Stimulated activated effector memory CD8-positive, alpha-beta T cell treated with anti-CD3 and anti-CD28 coated beads, Interleukin-12 subunit alpha, Interleukin-12 subunit beta, amount 100 ng/mL, for 72 hours (primary cell): ENCODE measurements around the gene PRPF8.
A peak's percentile ranks its signal among the peaks of the same experiment; 100 is the strongest.

Experiments used
- ATAC-seq: fragments of 150-1000 bp; cut with Tn5 transposase; 2 replicates; pipeline ENCODE4 v1.10.0; 2021
- DNase-seq, 2 donors: peaks; one replicate each; pipeline ENCODE4 v3.0.0; 2021 to 2022; ENCODE audit warnings: low spot score in 2 of 2
- H3K27ac Mint-ChIP-seq: one replicate; pipeline ENCODE4 v1.8.0; 2022; ENCODE audit warnings: mild to moderate bottlenecking, mixed read lengths
- H3K36me3 Mint-ChIP-seq: one replicate; pipeline ENCODE4 v1.8.0; 2022; ENCODE audit warnings: mild to moderate bottlenecking, mixed read lengths
- H3K4me1 Mint-ChIP-seq: one replicate; pipeline ENCODE4 v1.8.0; 2022; ENCODE audit warnings: mixed read lengths
- H3K4me3 Mint-ChIP-seq: one replicate; pipeline ENCODE4 v1.8.0; 2022; ENCODE audit warnings: mild to moderate bottlenecking, mixed read lengths
- H3K9me3 Mint-ChIP-seq: one replicate; pipeline ENCODE4 v1.8.0; 2022; ENCODE audit warnings: mixed read lengths

Gene PRPF8

DNA sequence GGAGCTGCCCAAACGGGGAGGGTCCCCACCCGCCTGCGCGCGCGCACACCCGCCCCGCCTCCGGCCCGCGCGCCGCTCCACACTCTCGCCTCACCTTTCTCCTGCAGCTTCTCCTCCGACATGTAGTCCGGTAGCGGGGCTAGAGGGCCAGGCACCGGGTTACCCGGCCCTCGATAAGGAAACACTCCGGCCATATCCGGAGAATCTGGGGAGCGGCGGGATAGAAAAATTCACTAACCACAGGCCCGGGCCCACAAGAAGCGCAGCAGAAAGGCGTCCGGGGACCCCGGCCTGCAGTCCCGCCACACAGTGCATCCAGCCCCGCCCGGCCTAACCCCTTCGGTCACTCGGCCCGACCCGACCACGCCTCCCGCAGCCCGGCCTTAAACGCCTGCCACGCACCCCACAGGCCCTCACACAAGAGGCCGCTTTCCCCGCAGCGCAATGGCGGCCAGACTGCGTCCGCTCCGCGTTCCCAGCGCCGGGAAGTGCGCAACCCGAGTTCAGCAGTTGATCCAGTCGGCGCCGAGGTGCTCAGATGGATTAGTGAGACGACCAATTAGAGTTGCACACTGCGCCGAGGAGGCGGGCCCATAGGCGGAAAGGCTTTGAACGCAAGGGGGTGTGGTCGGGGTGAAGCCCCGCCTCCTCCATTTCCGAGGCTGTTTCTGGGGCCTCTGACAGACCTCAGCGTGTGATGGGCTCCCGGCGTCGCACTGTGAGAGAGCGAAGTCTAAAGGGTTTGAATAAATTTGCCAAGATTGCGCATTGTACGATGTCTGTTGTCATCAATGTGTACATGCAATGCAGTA, at the start of gene PRPF8:
TSS of gene PRPF8 (minus strand) at position 490 of the 812 bp plus-strand sequence. CDS start at position 194, 296 bp downstream.
- ATAC-seq (peak; percentile 99), DNase-seq (peak; percentile 95 to 99)
- peak within 1 kb of the TSS; percentile 97 for H3K27ac Mint-ChIP-seq
- H3K4me1 Mint-ChIP-seq: peaks cover 42% of the 10 kb centered on the region
- H3K36me3 Mint-ChIP-seq: peaks cover 54% of the 10 kb centered on the region
- H3K9me3 Mint-ChIP-seq: no peaks in the 10 kb centered on the region
- H3K4me3 Mint-ChIP-seq: peak within 1 kb of the TSS; percentile 94

DNA sequence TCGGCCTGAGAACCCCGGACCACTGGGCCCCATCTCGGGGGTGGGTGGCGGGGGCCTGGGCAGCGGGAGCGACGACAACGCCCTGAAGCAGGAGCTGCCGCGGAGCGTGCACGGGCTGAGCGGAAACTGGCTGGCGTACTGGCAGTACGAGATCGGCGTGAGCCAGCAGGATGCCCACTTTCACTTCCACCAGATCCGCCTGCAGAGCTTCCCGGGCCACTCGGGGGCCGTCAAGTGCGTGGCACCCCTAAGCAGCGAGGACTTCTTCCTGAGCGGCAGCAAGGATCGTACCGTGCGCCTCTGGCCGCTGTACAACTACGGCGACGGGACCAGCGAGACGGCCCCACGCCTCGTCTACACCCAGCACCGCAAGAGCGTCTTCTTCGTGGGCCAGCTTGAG, 49.1 kb upstream of the PRPF8 start:
- no peak overlapping the region for H3K4me3 Mint-ChIP-seq
- H3K36me3 Mint-ChIP-seq: peaks cover 11% of the 10 kb centered on the region
- ATAC-seq (no peak), DNase-seq (no peak)
- H3K4me1 Mint-ChIP-seq: peaks cover 23% of the 10 kb centered on the region
- no peak overlapping the region for H3K27ac Mint-ChIP-seq
- H3K9me3 Mint-ChIP-seq: no peaks in the 10 kb centered on the region

GRCh38 chr17:1732833-1733321, 48.2 kb upstream of the PRPF8 start:
- H3K36me3 Mint-ChIP-seq: peaks cover 11% of the 10 kb centered on the region
- no peak for DNase-seq
- H3K27ac Mint-ChIP-seq: peak overlapping the region; percentile 60
- no peak overlapping the region for H3K4me3 Mint-ChIP-seq
- no peak for ATAC-seq
- H3K9me3 Mint-ChIP-seq: no peaks in the 10 kb centered on the region
- H3K4me1 Mint-ChIP-seq: peaks cover 32% of the 10 kb centered on the region

DNA sequence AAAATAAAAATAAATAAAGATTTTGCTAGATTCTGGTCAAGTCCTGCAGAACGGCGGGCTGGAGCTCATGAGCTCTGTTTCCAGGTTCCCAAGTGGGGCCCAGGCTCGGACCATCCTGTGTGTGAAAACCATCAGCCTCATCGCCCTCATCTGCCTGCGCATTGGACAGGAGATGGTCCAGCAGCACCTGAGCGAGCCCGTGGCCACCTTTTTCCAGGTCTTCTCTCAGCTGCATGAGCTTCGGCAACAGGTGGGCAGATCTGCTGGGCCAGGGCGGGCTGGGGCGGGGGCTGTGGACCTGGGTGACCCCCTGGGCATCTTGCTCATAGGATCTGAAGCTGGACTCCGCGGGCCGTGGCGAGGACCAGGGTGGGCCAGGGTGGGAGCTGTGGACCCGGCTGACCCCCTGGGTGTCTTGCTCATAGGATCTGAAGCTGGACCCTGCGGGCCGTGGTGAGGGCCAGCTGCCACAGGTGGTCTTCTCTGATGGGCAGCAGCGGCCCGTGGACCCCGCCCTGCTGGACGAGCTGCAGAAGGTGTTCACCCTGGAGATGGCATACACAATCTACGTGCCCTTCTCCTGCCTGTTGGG, 47.7 kb upstream of the PRPF8 start:
- Mint-ChIP-seq H3K36me3 (peaks cover 11% of the 10 kb centered on the region), H3K4me3 (no peak overlapping the region), H3K27ac (peak overlapping the region; percentile 60), H3K4me1 (peaks cover 33% of the 10 kb centered on the region), H3K9me3 (no peaks in the 10 kb centered on the region)
- ATAC-seq (no peak), DNase-seq (no peak)

- DNase-seq: no peak
- Mint-ChIP-seq H3K36me3 (peaks cover 11% of the 10 kb centered on the region), H3K4me1 (peaks cover 26% of the 10 kb centered on the region), H3K4me3 (no peak overlapping the region), H3K9me3 (no peaks in the 10 kb centered on the region), H3K27ac (no peak overlapping the region)
- ATAC-seq: no peak
Observed at GRCh38 chr17:1731194-1731506, 46.5 kb upstream of the PRPF8 start.

DNA sequence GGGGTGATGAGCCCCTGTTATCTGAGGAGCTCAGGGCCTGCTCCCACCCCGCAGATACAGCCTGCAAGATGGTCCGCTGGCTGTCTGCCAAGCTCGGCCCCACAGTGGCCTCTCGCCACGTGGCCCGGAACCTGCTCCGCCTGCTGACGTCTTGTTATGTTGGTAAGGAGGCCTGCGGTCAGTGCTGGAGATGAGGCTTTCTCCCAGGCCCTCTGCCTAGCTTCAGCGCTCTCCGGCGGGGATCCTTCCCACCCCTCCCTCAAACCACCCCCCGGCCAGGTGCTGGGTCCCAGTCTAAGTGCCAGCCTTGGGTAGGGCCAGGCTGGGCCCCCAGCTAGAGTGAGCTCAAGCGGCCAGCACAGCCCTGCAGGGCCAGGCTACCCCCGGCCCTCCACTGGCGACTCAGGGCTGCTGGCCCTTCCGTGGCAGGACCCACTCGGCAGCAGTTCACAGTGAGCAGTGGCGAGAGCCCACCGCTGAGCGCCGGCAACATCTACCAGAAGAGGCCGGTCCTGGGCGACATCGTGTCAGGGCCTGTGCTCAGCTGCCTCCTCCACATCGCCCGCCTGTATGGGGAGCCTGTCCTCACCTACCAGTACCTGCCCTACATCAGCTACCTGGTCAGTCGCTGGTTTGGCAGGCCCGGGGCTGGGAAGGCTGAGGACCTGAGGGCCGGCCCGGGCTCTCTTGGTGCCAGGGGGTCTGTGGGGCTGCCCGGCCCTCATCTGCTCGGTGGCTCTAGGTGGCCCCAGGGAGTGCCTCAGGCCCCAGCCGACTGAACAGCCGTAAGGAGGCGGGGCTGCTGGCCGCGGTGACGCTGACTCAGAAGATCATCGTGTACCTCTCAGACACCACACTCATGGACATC, 45.9 kb upstream of the PRPF8 start:
- H3K9me3 Mint-ChIP-seq: no peaks in the 10 kb centered on the region
- ATAC-seq (peak; percentile 29), DNase-seq (no peak)
- peaks cover 30% of the 10 kb centered on the region for H3K4me1 Mint-ChIP-seq
- H3K4me3 Mint-ChIP-seq: no peak overlapping the region
- H3K36me3 Mint-ChIP-seq: peaks cover 15% of the 10 kb centered on the region
- H3K27ac Mint-ChIP-seq: no peak overlapping the region

DNA sequence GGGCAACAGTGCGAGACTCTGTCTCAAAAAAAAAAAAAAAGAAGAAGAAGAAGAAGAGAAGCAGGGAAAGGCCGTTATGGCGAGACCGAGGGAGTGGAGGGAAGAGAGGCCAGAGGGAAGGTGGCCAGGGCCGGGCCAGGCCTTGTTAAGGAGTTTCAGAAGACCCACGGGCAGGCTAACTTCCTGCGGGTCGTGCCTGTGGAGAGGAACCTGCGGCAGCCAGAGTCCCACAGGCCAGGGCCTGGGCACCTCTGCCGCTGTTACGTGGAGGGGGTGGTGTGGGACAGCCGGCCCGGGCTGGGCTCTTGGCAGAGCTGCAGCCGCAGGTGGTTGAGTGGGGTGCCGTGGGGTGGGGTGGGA, 45.3 kb upstream of the PRPF8 start:
- no peak overlapping the region for H3K4me3 Mint-ChIP-seq
- DNase-seq (no peak), ATAC-seq (no peak)
- peaks cover 35% of the 10 kb centered on the region for H3K4me1 Mint-ChIP-seq
- peak overlapping the region; percentile 51 for H3K27ac Mint-ChIP-seq
- H3K9me3 Mint-ChIP-seq: no peaks in the 10 kb centered on the region
- H3K36me3 Mint-ChIP-seq: peaks cover 18% of the 10 kb centered on the region

DNA sequence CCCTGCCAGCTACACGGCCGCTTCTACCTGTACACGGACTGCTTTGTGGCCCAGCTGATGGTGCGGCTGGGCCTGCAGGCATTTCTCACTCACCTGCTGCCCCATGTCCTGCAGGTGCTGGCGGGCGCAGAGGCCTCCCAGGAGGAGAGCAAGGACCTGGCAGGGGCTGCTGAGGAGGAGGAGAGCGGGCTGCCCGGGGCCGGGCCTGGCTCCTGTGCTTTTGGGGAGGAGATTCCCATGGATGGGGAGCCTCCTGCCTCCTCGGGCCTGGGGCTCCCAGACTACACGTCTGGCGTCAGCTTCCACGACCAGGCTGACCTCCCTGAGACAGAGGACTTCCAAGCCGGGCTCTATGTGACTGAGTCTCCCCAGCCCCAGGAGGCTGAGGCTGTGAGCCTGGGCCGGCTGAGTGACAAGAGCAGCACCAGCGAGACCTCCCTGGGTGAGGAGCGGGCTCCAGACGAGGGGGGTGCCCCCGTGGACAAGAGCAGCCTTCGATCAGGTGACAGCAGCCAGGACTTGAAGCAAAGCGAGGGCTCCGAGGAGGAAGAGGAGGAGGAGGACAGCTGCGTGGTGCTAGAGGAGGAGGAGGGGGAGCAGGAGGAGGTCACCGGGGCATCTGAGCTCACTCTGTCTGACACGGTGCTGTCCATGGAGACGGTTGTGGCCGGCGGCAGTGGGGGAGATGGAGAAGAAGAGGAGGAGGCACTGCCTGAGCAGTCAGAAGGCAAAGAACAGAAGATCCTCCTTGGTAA, 43.4 kb upstream of the PRPF8 start:
- H3K27ac Mint-ChIP-seq: peak overlapping the region; percentile 78
- peaks cover 11% of the 10 kb centered on the region for H3K36me3 Mint-ChIP-seq
- no peak for ATAC-seq
- no peak for DNase-seq
- no peaks in the 10 kb centered on the region for H3K9me3 Mint-ChIP-seq
- peaks cover 33% of the 10 kb centered on the region for H3K4me1 Mint-ChIP-seq
- H3K4me3 Mint-ChIP-seq: no peak overlapping the region

DNA sequence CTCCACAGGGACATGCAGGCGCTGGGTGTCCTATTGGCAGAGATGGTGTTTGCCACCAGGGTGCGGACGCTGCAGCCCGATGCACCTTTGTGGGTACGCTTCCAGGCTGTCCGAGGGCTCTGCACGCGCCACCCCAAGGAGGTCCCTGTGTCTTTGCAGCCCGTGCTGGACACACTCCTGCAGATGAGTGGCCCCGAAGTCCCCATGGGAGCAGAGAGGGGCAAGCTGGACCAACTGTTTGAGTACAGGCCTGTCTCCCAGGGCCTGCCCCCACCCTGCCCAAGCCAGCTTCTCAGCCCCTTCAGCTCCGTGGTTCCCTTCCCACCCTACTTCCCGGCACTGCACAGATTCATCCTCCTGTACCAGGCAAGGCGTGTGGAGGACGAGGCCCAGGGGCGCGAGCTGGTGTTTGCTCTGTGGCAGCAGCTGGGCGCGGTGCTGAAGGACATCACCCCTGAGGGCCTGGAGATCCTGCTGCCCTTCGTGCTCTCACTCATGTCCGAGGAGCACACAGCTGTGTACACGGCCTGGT, 42.7 kb upstream of the PRPF8 start:
- Mint-ChIP-seq H3K36me3 (peaks cover 11% of the 10 kb centered on the region), H3K4me1 (peaks cover 39% of the 10 kb centered on the region), H3K4me3 (no peak overlapping the region), H3K9me3 (no peaks in the 10 kb centered on the region), H3K27ac (no peak overlapping the region)
- DNase-seq (no peak), ATAC-seq (no peak)

DNA sequence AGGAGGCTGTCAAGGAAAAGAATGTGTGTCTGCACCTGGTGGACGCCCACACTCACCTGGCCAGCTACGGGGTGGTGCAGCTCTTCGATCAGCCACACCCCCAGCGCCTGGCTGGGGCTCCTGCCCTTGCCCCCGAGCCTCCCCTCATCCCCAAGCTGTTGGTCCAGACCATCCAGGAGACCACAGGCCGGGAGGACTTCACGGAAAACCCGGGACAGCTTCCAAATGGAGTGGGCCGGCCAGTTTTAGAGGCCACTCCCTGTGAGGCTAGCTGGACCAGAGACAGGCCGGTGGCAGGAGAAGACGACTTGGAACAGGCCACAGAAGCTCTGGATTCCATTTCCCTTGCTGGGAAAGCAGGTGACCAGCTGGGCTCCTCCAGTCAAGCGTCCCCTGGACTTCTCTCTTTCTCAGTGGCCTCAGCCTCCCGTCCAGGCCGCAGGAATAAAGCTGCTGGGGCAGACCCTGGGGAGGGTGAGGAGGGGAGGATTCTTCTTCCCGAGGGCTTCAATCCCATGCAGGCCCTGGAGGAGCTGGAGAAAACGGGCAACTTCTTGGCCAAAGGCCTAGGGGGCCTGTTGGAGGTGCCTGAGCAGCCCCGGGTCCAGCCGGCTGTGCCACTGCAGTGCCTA, 42.1 kb upstream of the PRPF8 start:
- H3K4me1 Mint-ChIP-seq: peaks cover 39% of the 10 kb centered on the region
- DNase-seq (no peak), ATAC-seq (no peak)
- no peaks in the 10 kb centered on the region for H3K9me3 Mint-ChIP-seq
- no peak overlapping the region for H3K4me3 Mint-ChIP-seq
- H3K36me3 Mint-ChIP-seq: peaks cover 11% of the 10 kb centered on the region
- no peak overlapping the region for H3K27ac Mint-ChIP-seq

DNA sequence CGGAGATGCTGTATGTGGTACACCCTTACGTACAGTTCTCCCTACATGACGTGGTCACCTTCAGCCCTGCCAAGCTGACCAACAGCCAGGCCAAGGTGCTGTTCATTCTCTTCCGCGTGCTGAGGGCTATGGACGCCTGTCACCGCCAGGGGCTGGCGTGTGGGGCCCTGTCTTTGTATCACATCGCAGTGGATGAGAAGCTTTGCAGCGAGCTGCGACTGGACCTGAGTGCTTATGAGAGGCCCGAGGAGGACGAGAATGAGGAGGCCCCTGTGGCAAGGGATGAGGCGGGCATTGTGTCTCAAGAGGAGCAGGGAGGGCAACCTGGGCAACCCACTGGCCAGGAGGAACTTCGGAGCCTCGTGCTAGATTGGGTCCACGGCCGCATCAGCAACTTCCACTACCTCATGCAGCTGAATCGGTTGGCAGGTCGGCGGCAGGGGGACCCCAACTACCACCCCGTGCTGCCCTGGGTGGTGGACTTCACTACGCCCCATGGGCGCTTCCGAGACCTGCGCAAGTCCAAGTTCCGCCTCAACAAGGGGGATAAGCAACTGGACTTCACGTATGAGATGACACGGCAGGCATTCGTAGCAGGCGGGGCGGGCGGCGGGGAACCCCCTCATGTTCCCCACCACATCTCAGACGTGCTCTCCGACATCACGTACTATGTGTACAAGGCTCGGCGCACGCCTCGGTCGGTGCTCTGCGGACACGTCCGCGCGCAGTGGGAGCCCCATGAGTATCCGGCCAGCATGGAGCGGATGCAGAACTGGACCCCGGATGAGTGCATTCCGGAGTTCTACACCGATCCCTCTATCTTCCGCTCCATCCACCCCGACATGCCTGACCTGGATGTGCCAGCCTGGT, 41.2 kb upstream of the PRPF8 start:
- Mint-ChIP-seq H3K27ac (peak overlapping the region; percentile 37), H3K4me3 (peak overlapping the region; percentile 73), H3K36me3 (peaks cover 11% of the 10 kb centered on the region), H3K4me1 (peaks cover 41% of the 10 kb centered on the region), H3K9me3 (no peaks in the 10 kb centered on the region)
- no peak for ATAC-seq
- DNase-seq: no peak

DNA sequence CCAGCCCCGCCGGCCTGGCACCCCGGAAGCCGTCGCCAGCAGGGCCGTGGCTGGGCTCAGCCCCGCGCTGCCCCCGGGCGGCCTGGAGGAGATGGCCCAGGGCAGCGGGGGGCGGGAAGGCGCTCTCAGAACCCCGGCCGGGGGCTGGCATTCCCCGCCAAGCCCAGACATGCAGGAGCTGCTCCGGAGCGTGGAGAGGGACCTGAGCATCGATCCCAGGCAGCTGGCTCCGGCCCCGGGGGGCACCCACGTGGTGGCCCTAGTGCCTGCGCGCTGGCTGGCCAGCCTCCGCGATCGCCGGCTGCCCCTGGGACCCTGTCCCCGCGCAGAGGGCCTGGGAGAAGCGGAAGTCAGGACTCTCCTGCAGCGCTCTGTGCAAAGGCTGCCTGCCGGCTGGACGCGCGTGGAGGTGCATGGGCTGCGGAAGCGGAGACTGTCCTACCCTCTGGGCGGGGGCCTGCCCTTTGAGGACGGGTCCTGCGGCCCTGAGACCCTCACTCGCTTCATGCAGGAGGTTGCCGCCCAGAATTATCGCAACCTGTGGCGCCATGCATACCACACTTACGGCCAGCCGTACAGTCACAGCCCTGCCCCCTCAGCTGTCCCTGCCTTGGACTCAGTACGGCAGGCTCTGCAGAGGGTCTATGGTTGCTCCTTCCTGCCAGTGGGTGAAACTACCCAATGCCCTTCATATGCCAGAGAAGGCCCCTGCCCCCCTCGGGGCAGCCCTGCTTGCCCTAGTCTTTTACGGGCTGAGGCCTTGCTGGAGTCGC, 40.4 kb upstream of the PRPF8 start:
- peak overlapping the region; percentile 73 for H3K4me3 Mint-ChIP-seq
- peak overlapping the region; percentile 37 for H3K27ac Mint-ChIP-seq
- H3K4me1 Mint-ChIP-seq: peaks cover 44% of the 10 kb centered on the region
- no peaks in the 10 kb centered on the region for H3K9me3 Mint-ChIP-seq
- H3K36me3 Mint-ChIP-seq: peaks cover 12% of the 10 kb centered on the region
- DNase-seq (no peak), ATAC-seq (peak; percentile 76)

GRCh38 chr17:1724351-1724868, 39.7 kb upstream of the PRPF8 start, which contains the start of gene WDR81:
WDR81 (plus strand) TSS chr17:1724704; CDS start chr17:1724960, 256 bp downstream.
- H3K27ac Mint-ChIP-seq: peak within 1 kb of the TSS; percentile 84
- peaks cover 38% of the 10 kb centered on the region for H3K4me1 Mint-ChIP-seq
- H3K9me3 Mint-ChIP-seq: no peaks in the 10 kb centered on the region
- peak; percentile 77 to 92 for DNase-seq
- ATAC-seq: peak; percentile 89
- H3K4me3 Mint-ChIP-seq: peak within 1 kb of the TSS; percentile 73
- H3K36me3 Mint-ChIP-seq: peaks cover 16% of the 10 kb centered on the region
